Putamen (tissue), 1 donor: ENCODE data around the gene ARMC6.

Source experiments
- DNase-seq: peaks from one replicate; pipeline ENCODE4 v3.0.0-alpha.2; 2016; ENCODE audit warnings: low spot score

Gene ARMC6

GRCh38 chr19:19054939-19055440, 21.6 kb downstream of the ARMC6 start:
- DNase-seq = no peak

DNA sequence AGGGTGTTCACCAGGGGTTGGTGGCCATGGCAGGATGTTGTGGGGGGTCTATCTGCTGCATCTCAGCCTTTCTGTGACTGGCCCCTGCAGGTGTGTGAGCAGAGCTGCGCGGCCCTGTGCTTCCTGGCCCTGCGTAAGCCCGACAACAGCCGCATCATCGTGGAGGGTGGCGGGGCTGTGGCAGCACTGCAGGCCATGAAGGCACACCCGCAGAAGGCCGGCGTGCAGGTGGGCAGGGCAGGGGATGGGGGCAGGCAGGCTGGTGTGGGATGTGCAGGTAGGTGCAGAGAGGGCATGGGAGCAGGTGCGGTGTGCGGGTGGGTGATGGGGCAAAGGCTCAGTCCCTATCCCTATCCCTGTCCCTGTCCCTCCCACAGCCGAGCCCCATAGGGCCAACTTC, 22.3 kb downstream of the ARMC6 start:
- DNase-seq = no peak

DNA sequence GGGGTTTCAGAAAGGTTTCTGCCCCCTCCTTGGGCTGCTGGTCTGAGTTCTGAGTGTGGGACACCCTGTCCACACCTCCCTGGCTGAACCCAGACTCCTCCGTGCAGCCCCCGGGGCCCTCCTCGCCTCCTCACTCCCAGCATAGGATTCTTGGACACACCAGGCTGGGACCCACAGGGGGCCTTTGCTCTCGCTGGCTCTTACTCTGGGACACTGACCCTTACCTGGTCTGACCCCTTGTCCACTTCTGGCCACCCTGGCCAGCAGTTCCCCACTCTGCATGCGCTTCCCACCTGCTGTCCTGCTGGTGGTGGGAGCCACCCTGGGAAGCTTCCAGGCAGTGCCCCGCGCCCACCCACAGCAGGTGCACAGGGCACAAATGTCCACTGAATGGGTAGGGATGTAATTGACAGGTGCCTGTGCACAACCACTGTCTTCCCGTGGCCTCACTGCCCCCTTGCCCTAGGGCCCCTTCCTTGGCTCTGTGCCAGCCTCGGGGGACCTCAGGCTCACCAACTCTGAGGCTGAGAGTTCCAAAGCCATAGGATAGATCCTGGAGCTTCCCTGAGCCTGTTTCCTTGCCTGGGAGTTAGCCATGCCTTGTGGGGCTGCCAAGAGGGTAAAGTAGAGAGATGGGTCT, 23.4 kb downstream of the ARMC6 start:
- no peak for DNase-seq

DNA sequence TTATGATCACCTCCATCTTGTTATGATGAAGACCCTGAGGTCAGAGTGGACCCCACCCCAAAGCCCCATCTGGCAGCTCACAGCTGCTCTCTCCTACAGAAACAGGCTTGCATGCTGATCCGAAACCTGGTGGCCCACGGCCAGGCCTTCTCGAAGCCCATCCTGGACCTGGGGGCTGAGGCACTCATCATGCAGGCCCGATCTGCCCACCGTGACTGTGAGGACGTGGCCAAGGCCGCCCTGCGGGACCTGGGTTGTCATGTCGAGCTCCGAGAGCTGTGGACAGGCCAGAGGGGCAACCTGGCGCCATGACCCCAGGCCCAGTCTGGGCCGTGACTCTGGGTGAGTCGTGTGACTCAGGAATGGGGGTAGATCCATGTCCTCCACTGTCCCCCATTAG, 23.9 kb downstream of the ARMC6 start:
- DNase-seq = no peak

DNA sequence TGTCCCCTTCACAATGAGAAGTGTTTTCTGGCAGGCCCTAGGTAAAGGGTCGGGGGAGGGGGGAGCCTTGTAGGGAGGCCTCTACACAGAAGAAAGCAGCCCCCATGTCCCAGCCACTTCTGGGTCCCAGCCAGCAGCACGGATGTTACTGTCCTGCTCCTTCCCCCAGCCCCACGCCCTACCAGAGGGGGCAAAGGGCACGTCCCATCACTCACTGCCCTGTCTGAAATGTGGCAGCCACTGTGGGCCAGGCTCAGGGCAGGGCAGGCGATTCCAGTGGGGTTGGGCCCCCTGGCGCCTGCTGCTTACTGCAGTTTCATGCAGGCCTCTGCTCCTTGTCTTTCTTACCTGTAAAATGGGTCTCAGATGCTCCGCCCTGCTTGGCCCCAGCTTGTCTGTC, 24.3 kb downstream of the ARMC6 start:
- no peak for DNase-seq

DNA sequence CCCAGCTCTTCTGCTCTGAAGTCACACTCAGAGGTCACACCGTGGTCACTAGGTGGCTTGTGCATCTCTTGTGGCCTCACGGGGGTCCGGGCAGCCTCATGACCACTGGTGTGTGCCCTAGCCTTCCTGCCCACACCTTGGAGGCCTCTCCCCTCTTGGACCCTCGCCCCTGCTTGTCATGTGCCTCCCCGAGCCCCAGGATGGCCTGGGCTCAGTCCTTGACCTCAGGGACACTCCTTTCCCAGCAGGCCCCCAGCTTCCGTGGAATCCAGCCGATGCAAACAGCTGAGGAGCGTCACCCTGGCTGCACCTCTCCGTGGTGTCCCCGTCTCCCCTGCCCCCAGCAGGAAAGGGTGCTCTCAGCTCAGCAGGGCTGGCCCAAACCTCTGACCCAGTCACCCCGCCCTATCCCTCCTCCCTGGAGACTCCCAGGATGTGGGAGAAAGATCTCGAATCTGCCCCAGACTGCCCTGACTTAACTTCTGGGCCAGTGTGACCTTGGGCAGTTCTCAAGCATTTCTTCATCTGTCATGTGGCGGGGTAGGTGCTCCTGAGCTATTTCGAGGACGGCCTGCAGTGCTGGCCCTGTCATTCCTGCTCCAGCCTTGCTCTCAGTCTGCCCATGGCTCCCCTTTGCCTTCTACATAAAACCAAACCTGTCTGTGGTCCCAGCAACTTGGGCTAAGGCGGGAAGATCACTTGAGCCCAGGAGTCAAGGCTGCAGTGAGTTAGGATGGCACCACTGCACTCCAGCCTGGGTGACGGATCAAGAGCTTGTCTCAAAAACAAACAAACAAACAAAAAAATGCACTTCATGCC, 25.8 kb downstream of the ARMC6 start:
- DNase-seq = no peak

GRCh38 chr19:19059837-19060611, 26.6 kb downstream of the ARMC6 start:
- DNase-seq = no peak

GRCh38 chr19:19061506-19061905, 28.1 kb downstream of the ARMC6 start:
- no peak for DNase-seq

GRCh38 chr19:19062454-19063182, 29.2 kb downstream of the ARMC6 start:
- peak; percentile 45 for DNase-seq

DNA sequence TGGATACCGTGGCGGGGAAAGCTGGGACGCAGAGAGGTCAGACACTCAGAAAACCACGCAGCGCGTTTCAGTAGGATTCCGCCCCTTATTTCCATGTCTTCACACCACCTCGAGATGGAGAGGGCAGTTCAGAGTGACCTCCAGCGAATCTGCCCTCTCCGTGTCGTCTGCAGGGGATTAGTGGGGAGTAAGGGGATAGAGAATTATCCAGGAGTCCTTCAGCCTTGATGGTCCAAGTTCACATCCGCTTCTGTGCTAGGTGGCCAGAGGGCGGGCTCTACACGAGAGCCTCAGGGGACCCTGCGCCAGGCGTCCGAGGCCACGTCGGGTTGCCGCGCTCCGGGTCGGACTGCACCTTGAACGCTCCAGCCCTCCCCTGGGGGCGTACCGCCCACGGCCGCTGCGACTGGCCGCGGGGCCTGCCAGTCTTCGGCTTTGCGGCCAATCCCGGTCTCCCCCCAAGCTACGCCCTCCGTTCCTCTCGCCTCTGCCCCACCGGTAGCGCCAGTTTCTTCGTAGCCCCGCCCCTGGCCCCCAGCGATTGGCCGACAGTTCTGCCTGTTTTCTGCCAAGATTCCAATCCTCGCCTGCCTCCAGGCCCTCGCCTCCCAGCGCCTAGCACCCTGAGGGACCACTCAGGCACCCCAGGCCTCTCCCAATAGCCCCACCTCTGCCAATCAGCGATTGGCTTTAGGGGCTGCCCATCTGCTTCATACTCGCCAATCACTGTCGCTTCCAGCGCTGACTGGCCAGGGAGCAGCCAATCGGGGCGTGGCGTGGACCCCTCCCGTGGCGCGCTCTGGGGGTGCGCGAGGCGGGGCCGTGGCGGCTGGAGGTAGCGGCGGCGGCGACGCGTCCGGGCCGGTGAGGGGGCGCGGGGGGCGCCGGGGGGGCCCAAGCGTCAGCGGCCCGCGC, 30.0 kb downstream of the ARMC6 start, which contains the start of gene SLC25A42:
SLC25A42 (plus strand) TSS at position 812 of the 915 bp plus-strand sequence. CDS start 32,131 bp downstream, outside the sequence.
- peak; percentile 100 for DNase-seq

GRCh38 chr19:19064098-19064722, 30.8 kb downstream of the ARMC6 start:
- no peak for DNase-seq

DNA sequence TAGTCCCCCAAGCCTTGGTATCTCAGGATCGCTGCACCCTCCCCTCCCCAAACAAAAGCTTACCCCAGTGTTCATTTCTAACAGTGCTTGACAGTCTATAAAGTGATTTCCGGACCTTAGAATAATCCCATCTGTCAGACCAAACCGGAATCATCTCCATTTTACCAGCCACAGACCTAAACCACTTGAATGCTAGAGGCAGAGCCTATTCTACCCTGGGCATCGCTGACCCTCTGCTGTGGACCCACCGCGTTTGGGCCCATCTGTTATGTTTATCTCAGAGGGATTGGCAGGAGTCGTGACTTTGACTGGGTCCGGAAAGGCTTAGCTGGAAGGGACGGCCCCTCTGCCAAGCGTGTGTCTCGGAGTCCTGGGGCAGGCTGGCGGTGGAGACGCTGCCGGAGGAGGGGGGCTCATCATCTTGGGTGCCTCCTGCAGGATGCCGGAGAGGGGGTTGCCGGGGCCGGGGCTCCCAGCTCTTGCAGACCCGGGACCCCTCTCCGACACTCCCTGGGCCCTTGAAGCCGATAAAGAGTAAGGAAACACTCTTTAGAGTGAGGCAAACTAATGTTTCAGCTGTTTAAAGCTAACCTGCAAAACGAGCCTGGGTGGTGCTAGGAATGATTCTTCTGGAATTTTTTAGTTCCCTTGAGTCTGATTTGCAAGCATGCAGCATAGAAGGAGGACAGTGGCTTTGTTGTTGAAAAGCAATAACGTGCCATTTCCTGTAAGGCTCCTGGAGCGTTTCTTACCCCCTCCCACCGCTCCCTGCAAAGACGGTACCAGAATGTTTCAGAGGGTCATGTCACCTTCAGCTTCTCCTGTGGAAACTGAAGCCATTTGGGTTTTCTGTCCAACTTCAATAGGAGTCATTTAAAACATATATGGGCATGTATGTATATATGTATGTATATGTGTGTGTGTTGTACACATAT, 31.7 kb downstream of the ARMC6 start:
- DNase-seq = no peak

DNA sequence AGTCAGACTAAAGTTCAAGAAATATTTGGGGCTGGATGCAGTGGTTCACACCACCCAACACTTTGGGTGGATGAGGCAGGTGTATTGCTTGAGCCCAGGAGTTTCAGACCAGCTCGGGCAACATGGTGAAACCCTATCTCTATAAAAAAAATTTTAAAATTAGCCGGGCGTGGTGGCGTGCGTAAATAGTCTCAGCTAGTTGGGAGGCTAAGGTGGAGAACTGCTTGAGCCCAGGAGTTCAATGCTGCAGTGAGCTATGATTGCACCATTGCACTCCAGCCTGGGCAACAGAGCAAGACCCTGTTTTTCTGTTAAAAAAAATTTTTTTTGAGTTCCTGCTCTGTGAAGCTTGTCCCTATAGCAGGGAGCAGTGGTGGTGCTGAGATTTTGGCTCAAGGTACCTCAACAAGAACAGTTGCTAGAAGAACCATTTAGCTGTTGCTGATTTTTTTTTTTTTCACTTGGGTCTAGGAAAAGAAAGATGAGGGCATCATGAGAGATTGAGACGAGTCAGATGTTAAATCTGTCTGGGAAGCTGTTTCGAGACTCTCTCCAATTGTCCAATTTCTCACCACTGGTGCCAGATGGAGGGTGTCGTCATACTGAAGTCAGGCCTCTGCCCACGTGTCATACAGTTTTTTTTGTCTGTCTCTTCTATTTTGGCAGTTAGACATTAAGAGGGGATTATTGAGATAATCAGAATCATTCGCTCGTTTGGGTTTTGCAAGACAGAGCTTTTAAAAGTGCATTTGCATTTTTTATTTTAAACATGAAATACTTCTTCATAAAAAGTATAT, 34.1 kb downstream of the ARMC6 start:
- no peak for DNase-seq

DNA sequence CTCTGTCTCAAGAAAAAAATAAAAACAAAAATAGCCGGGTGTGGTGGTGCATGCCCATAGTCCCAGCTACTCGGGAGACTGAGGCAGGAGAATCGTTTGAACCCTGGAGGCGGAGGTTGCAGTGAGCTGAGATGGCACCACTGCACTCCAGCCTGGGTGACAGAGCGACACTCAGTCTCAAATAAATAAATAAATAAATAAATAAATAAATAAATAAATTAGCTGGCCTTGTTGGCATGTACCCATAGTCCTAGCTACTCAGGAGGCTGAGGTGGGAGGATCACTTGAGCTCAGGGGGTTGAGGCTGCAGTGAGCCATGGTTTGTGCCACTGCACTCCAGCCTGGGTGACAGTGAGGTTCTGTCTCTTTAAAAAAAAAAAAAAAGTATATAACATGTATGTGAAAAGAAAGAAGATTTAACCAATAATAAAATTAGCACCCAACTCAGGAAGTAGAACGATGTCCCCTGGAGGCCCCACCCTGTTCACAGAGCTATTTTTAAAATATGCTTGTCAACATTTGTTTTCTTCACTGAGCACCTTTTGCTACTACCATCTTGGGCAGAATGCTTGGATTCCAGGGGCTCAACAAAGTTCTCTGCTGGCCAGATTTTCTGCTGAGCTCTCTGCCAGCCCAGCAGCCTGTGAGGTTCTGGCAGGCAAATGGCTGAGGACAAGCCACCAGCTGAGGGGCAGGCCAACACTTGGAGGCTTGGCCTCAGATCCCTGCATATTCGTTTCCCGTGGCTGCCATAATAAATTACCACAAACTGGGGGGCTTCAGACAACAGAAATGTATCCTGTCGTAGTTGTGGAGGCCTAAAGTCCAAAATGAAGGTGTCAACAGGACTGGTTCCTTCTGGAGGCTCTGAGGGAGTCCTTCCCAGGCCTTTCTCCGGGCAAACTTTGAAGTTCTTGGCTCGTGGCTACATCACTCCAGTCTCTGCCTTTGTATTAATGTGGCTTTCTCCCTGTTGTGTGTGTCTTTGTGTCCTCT, 35.6 kb downstream of the ARMC6 start:
- DNase-seq = peak; percentile 20

GRCh38 chr19:19071897-19072296, 38.5 kb downstream of the ARMC6 start:
- no peak for DNase-seq

DNA sequence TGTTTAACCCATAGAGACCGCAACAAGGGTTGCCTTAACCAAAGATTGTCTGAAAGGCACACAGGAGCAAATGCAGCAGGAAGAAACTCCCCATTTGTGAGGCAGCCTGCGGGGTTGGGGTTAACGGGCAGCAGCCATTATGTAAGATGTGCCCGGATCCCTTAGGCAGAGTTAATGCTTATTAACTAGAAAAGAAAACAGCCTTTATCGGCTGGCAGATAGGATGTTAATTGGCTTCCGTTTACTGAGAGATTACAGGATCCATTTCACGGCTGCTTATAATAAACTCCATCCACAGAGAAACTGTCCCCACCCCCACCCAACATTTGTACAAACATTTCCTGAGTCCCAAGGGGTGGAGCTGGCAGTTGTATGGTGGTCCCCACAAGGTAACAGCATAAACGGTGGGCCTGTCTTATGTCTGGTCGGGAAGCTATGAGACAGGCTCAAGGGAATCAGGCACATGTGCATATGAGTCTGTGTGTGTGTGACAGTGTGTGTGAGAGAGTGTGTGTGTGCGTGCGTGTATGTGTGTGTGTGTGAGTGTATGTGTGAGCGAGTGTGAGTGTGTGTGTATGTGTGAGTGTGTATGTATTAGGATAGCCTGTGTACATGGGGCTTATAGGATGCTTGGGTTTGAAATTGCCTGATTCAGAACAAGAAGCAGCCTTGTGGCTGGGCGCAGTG, 40.9 kb downstream of the ARMC6 start:
- DNase-seq = no peak
